HG02623 (cell line): Measurements from ENCODE around the gene ARHGAP24.
"Not testable (repeated sequence)": the region's sequence is repeated elsewhere in the genome, so short reads cannot be mapped to it uniquely, and the experiment has no call there.

Experiments used
- ATAC-seq: cut with Tn5 transposase; IDR thresholded peaks from one replicate; pipeline ENCODE4 v1.9.1; 2021; ENCODE audit warnings: moderate library complexity; ENCODE audit not compliant: unreplicated experiment

ARHGAP24 gene

GRCh38 chr4:85889314-85889713 is 414.4 kb downstream of the ARHGAP24 start:
- no peak for ATAC-seq

GRCh38 chr4:85895755-85896154 is 420.8 kb downstream of the ARHGAP24 start:
- ATAC-seq: no peak

GRCh38 chr4:85898231-85898630 is 423.3 kb downstream of the ARHGAP24 start:
- no peak for ATAC-seq

- ATAC-seq: no peak
Measured at GRCh38 chr4:85901500-85901899, 426.6 kb downstream of the ARHGAP24 start.

DNA sequence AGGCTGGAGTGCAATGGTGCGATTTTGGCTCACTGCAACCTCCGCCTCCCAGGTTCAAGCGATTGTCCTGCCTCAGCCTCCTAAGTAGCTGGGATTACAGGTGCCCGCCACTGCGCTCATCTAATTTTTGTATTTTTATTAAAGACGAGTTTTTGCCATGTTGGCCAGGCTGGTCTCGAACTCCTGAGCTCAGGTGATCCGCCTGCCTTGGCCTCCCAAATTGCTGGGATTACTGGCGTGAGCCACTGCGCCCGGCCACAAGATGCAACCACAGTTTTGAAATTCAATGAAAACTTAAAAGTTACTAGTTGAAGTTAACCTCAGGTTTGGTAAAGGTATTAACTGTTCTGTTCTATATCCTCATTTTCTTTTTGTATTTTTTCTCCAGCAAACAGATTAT is 427.7 kb downstream of the ARHGAP24 start:
- not testable (repeated sequence) for ATAC-seq

GRCh38 chr4:85905761-85906160 is 430.8 kb downstream of the ARHGAP24 start:
- ATAC-seq: no peak

DNA sequence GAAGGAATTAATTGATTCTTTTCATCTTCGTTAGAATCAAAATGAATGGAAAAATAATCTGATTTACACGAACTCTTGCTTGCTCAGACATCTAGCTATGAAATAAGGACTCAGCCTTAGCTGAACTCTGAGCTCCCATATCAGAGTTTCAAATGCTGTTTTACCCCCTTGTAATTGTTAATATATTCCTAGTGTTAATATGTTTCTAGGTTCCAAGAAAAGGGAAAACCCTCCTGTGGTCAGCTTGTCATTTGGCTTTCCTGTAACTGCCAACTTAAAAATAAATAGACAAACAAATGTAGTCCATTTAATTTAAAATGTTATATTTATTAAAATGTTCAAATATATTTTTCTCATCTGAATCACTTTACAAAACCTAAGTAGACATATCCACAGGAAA is 432.1 kb downstream of the ARHGAP24 start:
- no peak for ATAC-seq

DNA sequence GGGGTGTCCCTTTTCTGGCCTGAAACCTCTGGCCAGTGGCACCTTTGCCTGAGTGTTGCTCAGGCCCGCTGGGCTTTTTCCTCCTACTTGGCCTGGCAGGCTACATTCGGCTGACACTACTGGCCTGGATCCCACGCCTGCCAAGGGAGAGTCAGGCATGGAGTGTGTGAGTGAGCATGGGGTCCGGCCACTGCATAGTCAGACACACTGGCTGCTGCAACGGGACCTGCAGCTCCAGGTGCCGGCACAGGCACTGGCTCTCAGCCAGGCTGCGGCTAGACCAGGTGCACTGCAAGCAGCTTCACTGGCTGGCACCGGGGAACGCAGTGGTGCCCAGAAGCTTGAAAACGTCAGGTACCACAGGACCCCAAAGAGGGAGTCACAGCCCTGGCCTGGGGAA is 434.9 kb downstream of the ARHGAP24 start:
- no peak for ATAC-seq

DNA sequence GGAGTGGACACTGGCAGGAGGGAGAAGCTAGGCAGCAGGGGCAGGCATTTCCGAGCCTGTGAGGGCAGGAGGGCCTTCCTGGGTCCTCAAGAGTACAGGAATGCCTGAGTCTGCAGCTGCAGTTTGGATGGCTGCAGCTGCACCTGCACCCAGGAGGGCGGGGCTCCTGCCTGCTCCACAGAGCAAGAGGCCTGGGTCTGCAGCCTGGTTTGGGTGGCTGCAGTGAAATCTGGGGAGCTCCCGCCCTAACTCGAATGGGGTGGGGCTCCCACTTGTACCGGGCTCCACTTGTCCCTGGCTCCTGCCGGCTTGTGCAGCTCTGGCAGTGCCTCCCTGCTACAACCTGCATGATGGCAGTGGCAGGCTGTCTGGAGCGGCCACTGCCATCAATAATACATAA is 436.0 kb downstream of the ARHGAP24 start:
- no peak for ATAC-seq

DNA sequence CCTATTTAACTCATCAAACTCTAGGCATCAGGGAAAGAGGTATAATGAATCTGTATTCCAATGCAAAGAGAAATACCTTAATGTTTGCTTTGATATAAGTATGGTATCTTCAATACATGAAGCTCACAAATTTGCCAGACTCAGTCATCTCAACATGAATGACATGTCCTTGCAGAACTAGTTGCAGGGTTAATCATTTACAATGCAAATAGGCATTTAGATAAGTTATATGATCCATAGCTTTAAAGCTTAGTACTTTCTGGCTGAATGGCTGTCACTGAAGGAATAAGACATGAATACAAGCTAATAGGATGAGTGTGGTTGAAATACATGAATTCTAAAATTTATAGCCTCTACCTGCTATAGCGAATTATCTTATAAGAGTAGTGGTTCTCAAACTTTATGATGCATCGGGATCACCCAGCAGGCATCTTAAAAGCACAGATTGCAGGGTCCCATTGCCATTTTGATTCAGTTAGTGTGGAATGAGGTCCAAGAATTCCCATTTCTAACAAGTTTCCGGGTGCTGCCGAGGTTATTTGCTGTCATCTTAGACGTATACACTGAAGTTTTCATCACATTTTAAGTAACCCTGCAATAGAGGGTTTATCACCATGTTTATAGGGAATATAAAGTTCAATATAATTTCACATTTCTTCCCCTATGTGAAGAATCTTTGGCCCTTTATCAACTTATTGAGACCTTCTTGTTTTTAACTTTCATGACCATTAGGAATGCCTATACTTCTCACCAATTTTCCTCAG is 439.2 kb downstream of the ARHGAP24 start:
- ATAC-seq: no peak

DNA sequence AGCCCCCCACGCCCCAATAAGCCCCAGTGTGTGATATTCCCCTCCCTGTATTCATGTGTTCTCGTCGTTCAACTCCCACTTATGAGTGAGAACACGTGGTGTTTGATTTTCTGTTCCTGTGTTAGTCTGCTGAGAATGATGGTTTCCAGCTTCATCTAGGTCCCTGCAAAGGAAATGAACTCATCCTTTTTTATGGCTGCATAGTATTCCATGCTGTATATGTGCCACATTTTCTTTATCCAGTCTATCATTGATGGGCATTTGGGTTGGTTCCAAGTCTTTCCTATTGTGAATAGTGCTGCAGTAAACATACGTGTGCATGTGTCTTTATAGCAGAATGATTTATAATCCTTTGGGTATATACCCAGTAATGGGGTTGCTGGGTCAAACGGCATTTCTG is 440.6 kb downstream of the ARHGAP24 start:
- ATAC-seq: not testable (repeated sequence)

DNA sequence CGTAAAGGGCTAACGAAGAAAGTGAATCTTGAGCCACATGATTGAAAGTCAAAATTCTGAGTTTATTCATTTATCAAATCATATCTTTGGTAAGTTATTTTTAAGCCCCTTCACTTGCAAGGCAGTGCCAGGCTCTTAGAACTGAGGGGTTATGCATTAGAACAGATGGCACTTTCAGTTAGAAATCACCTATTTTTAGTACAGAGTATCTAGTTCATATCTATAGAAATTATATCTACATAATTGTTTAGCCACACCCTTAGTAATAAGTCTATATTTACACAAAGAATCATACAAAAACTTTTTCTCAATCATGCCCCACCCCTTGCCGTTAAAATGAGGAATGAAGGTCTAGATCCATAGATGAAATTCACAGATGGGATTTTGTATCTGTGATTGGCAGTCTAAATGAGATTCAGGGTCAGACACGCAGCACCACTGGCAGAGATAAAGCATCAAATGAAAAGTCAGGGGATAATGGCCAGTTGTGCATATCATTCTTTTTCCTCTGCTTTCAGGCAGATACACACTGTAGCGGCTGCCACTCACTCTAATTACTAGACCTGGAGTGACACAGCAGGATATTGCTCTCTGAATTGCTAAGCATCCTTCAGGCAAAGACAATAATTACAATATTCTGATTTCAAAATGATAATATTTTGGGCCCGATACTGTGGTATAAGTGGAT is 444.4 kb downstream of the ARHGAP24 start:
- no peak for ATAC-seq

GRCh38 chr4:85925071-85925470 is 450.1 kb downstream of the ARHGAP24 start:
- ATAC-seq: no peak

DNA sequence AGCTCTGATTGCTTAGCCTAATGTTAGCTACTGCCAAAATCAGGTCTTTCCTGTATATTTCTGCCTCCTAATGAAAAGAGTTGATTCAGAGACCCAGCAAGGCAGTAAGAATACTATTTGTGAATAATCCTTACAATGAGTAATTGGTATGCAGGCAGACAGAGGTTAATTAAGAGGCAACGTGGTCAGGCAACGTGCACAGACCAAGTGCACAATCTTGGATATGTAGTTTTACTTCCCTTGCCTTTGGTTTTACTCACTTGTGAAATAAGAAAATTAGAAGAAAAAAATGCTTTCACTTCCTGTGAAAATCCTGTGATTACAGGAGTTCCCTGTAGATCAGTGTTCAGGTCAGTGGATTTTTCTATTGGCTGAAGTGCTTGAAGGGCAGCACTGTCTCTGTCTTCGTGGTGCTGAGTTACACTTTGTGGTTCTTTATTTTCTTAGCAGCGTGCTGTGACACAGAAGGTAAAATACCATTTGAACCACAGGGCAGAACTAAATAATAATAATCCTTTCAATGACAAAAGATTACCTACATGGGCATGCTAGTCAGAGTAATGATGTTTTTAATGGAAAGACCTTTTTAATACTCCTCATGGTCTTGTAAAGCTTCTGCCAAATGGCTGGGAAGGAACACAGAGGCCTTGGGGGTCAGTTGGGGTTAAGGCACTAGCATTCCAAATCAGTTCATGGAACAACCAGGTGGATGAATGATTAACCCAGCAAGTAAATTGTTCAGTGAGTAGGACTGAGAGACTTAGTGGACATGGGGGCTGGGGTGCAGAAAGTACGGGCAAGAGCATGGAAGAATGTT is 454.0 kb downstream of the ARHGAP24 start:
- no peak for ATAC-seq

- no peak for ATAC-seq
Measured at GRCh38 chr4:85929961-85930665, 455.2 kb downstream of the ARHGAP24 start.

DNA sequence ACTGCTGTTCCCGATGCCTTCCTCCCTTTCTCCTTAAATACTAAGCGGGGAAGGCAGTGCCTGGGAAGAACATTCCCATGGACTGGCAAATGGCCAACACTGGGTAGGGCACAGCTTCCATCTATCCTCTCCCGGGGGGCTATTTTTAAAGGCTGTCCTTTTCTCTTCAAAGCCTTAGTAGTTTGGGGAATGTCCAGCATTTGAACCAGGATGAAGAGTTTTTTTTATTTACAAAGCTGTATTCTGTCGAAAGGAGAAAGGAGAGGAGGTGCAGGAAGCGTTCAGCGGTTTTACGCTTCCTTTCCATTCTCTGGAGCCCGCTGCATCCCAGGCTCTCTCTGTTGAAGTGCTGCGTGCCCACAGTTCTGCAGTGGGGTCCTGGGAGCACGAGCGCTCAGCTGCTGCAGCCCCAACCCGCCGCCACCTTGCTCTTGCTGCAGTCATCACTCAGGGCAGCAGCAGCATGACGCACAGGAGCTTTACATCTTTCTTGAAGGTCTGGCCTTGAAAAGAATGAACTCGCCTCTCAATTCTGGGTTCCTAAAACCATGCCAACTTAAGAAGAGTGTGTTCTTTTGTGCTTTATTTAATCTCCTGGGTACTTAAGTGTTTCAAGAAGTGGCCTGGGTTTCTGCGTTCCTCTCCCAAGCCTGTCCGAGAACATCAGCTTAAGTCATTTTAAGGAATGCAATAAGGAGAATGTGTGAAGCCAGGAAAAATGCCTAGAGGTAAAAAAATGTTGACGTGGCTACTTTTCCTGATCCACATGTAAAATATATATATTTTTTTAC is 457.7 kb downstream of the ARHGAP24 start:
- no peak for ATAC-seq

- no peak for ATAC-seq
Measured at GRCh38 chr4:85933291-85933640, 458.3 kb downstream of the ARHGAP24 start.

DNA sequence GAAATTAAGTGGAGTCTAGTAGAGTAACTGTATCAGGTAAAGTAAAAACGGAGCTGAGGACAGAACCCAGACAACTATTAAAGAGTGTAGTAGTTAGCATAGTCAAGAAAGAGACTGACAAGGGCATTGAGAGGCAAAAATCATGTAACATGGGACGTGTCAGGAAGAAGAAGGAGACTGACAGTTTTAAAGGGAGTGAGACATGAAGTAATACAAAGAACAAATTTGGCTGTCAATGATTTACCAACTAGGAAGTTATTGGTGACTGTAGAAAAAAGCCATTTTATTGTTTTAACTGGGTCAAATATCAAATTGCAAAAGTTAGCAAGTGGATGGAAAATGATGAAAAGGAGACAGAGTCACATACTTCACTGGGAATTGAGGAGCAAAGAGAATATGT is 462.6 kb downstream of the ARHGAP24 start:
- ATAC-seq: no peak

GRCh38 chr4:85938062-85938461 is 463.1 kb downstream of the ARHGAP24 start:
- ATAC-seq: no peak

DNA sequence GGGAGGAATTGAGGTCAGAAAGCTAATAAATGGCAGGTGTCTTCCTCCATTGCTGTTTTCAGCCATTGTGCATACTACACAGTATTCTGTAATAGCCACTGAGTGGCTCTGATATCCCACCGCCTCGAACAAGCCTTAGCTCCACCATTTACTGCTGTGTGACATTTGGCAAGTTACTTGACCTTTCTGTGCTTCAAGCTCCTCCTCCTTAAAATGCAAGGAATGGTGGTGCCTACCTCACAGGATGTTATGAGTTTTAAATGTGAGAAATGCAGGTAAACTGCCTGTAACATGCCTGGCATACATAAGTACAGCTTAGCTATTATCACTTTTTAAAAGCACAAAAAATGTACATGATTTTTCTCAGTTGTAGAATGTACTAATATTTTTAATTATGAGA is 464.0 kb downstream of the ARHGAP24 start:
- no peak for ATAC-seq
